ENCODE measurements around the gene IFNAR1.
"Not testable (repeated sequence)": the region's sequence is repeated elsewhere in the genome, so short reads cannot be mapped to it uniquely, and the experiment has no call there.

IFNAR1 gene

DNA sequence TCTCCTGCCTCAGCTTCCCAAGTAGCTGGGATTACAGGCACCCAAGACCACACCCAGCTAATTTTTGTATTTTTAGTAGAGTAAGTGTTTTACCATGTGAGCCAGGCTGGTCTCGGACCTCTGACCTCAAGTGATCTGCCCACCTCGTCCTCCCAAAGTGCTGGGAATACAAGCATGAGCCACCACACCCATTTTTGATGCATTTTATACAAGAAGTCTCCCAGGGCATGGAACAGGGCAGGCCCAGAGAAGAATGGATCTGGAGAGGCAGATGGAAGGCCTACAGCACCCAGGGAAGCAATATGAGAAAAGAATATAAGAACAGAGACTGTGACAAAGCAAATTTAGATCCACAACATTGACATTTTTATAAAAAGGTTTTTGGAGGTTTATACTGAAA lies 18.8 kb upstream of the IFNAR1 start:
- no peak for DNase-seq (ENCODE audit: low read depth, low spot score)

DNA sequence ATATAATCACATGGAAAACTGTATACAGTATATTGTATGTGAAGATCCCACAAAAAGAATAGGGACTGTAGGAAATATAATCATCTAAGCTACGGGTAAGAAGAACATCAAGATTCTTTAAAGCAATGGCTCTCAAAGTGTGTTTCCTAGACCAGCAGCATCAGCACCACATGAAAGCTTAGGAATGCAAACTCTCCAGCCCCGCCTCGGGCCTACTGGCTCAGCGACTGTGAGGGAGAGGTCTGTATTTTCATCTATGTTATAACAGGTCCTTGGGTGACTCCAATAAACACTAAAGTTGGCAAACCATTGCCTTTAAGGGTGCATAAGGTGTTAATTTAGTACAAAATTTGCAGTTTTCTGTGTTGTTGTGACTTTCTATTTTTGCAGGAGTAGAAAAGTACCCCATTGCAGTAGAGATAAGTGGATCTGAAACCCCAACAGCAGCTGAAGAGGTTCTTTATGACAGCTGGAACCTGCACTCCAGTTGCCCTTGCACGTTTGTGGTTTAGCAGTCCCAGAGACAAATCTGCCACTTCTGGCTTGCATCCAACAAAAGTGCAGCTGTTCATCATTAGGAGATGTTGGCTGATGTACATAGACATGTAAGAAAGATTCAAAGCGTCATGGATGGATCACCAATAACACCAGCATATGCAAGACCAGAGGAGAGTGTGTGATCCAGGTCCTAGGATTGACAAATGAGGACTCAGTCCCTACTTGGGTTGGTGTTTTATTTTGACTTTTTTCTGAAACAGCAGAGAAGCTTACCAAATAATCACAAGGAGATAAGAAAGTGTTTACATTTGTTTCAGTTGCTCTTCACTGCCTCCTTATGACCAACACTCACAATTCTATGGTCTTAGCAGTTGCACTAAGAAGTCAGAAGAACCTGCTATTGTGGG lies 15.9 kb upstream of the IFNAR1 start:
- no peak for DNase-seq (ENCODE audit: low read depth, low spot score)

DNA sequence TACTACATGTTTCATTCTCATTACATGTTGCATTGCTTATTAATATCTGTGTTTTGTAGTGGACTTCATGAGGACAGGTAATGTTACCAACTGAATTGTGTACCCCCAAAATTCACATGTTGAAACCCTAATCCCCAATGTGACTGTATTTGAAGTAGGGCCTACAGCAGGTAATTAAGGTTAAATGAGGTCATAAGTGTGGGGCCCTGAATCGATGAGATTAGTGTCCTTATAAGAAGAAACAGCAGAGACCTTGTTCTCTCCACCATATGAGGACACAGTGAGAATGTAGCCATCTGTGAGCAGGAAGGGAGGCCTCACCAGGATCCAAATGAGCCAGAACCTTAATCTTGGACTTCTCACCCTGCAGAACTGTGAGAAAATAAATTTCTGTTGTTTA lies 15.0 kb upstream of the IFNAR1 start:
- no peak for DNase-seq (ENCODE audit: low read depth, low spot score)

- no peak for DNase-seq (ENCODE audit: low read depth, low spot score)
Measured at GRCh38 chr21:33312121-33312520, 12.6 kb upstream of the IFNAR1 start.

- DNase-seq (ENCODE audit: low read depth, low spot score), result no peak
Measured at GRCh38 chr21:33313183-33313582, 11.6 kb upstream of the IFNAR1 start.

DNA sequence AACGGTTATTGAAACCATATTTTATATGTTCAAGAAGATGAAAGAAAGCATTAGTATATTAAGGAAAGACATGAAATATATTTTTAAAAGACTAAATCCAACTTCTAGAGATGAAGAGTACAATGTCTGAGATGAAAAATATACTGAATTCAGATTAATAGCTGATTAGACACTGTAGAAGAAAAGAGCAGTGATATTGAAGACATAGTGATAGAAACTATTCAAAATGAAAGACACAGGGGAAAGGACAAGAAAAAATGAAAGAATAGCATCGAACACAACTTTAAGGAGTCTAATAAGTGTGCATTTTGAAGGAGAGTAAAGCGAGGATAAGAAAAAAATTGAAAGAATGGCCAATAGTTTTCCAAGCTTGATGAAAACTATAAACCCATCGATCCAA lies 11.2 kb upstream of the IFNAR1 start:
- no peak for DNase-seq (ENCODE audit: low read depth, low spot score)

DNA sequence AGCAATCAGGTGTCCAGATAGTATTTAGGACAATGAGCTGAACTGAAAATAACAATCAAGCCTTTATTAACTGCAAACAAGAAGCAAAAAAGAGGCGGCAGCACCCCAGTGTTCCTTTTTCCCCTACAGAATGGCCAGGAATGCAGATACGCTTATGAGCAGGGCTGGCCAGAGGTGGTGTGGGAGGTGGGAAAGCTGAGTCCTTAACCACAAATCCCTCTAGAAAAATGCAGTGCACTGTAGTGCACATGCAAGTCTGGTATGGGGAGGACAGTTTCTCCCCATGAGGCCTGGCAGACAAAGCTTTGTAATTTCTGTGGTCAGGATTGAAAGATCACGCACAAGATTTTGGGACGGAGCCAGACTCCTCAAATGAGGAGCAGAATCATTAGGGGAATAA lies 10.7 kb upstream of the IFNAR1 start:
- no peak for DNase-seq (ENCODE audit: low read depth, low spot score)

DNA sequence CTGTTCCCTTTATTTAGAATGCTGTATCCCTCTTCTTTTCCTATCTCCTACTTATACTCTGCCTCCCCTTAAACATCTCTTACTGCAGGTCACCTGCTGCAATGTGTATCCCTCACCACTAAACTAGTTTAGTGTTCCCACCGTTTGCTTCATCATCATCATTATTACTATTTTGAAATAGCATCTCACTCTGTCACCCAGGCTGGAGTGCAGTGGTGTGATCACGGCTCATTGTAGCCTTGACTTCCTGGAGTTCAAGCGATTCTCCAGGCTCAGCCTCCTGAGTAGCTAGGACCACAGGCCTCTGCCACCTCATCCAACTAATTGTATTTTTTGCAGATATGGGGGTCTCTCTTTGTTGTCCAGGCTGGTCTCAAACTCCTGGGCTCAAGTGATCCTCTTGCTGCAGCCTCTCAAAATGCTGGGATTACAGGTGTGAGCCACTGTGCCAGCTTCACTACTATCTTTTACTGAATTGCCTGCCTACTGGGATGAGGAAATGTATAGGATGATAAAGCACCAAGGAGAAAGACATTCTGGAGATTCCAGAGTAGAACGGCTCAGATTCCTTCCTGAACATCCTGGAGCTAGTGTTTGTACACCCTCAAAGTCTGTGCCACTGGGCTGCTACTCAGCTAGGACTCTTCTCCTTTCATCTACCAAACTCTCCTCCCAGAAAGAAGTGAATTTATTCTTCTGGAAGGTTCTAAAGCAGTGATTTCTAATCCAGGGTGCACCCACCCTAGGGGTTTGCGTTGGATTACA lies 8.6 kb upstream of the IFNAR1 start:
- DNase-seq (ENCODE audit: low read depth, low spot score), result no peak

- DNase-seq (ENCODE audit: low read depth, low spot score), result no peak
Measured at GRCh38 chr21:33317145-33317544, 7.6 kb upstream of the IFNAR1 start.

GRCh38 chr21:33317786-33318486 lies 6.8 kb upstream of the IFNAR1 start:
- no peak for DNase-seq (ENCODE audit: low read depth, low spot score)

GRCh38 chr21:33321005-33321404 lies 3.8 kb upstream of the IFNAR1 start:
- DNase-seq (ENCODE audit: low read depth, low spot score), result not testable (repeated sequence)

GRCh38 chr21:33323610-33324009 lies 1.2 kb upstream of the IFNAR1 start:
- DNase-seq (ENCODE audit: low read depth, low spot score), result not testable (repeated sequence)

DNA sequence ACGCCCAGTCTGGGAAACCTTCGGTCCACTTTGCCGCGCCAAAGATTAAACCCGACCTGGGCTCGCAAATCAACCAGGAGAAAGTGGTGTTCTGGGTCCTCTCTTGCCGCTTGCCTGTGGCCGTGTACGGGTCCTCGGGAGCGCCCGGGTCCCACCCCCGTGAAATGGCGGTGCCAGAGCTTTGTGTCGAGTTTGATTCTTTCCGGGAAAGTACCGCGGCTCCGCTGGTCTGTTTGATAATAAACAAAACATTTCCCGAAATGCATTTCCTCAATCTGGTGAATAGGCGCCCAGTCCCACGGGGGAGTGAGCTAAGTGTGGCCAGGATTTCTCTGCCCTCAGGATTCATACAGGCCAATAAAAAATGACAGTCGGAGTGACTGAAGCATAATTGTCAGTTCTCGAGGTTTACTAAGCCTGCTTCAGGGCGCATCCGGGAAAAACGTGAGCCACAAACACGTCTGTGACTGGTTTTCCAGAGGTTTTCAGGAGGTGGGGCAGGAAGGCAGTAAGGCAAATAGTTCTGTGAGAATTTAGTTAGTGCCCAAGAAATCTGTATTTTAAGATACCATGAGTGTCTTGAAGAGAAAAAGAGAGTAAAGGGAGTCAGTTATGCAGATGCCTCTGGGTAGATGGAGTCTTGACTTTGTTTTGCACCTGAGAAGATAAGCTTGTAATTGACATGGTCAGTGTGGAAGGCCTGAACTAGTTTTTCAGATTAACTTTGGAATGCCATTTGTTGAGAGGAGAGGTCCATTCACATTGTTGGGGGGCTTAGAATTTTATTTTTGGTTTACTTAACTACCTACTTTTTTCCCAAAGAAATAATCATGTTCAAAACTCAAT lies 675 bp downstream of the IFNAR1 start:
- DNase-seq (ENCODE audit: low read depth, low spot score), result peak; percentile 50

DNA sequence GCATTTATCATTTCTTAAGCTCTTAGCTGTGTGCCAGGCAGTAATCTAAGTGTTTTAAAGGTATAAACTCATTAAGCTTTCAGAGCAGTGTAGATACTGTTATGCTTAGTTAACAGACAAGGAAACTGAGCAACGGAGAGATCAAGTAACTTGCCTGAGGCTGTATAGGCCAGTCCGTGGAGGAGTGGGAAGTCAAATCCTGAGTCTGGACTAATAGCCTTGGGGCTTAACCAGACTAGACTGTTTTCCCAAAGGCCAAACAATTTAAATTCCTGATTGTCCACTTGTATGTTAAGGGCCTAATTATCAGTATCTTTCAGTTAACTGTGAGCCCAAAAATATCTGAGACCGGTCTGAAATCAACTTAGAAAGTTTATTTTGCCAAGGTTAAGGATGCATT lies 2.6 kb downstream of the IFNAR1 start:
- no peak for DNase-seq (ENCODE audit: low read depth, low spot score)

GRCh38 chr21:33327792-33328433 lies 3.1 kb downstream of the IFNAR1 start:
- DNase-seq (ENCODE audit: low read depth, low spot score), result no peak

GRCh38 chr21:33330726-33331125 lies 6.0 kb downstream of the IFNAR1 start:
- no peak for DNase-seq (ENCODE audit: low read depth, low spot score)

DNA sequence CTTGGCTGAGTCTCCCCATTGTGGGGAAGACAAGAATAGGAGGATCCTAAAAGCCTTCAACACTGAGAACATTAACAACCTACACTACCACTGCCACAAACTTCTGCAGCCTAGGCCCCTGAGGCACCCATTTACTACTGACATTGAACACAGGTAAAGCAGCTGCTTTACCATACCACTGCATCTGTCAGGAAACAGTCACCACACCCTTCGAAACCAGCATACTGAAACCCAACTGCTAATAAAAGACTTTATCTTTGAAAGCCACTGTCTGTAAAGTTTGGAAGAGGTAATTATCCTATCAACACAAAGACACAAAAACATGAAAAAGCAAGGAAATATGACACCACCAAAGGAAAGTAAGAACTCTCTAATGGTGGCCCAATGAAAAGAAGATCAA lies 7.4 kb downstream of the IFNAR1 start:
- DNase-seq (ENCODE audit: low read depth, low spot score), result no peak

- DNase-seq (ENCODE audit: low read depth, low spot score), result no peak
Measured at GRCh38 chr21:33334191-33334590, 9.4 kb downstream of the IFNAR1 start.

DNA sequence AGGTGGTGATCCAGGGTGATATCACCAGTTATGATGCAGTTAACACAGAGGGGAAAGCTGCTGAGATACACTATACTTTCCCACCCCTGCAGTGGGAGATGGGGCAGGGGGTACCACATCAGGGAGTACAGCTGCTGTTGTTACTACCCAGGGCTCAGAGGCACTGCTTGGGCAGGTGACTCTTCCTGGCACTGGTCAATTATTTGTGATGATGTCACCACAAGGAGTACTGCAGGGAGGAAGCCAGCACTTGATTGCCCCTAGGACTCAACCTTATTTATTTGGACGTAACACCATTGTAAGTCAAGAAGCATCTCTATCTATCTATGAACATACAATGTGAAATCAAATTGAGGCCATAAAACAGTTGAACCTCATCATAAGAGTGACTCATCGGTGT lies 10.1 kb downstream of the IFNAR1 start:
- DNase-seq (ENCODE audit: low read depth, low spot score), result no peak

- no peak for DNase-seq (ENCODE audit: low read depth, low spot score)
Measured at GRCh38 chr21:33339135-33339534, 14.4 kb downstream of the IFNAR1 start.

- DNase-seq (ENCODE audit: low read depth, low spot score), result no peak
Measured at GRCh38 chr21:33339918-33340317, 15.1 kb downstream of the IFNAR1 start.
